Tibial nerve (tissue), 3 donors: ENCODE results near the gene MARF1.

Experiments used
- CTCF ChIP-seq, 5 experiments: fragments of 200-600 bp in 3 of 5; fragments of 450-650 bp in 2 of 5; sonication (generic) in 3 of 5; IDR thresholded peaks; one replicate each; pipeline ENCODE4 v1.5.1; 2016 to 2019; ENCODE audit warnings: antibody characterized with exemption in 5 of 5, mild to moderate bottlenecking in 3 of 5, moderate library complexity in 2 of 5
- POLR2A ChIP-seq, 2 donors: fragments of 450-650 bp; IDR thresholded peaks; one replicate each; pipeline ENCODE4 v1.6.1; 2017; ENCODE audit warnings: antibody characterized with exemption in 2 of 2, mild to moderate bottlenecking in 2 of 2, moderate library complexity in 2 of 2

- TF ChIP-seq POLR2A (IDR thresholded peaks at IDR 0.05) (no peak), CTCF (IDR thresholded peaks at IDR 0.05) (no peak)
Observed at GRCh38 chr16:15597135-15597534, 45.8 kb downstream of the MARF1 start.
